WERI-Rb-1 (cell line): ENCODE measurements around the gene PDE6A.

ENCODE experiments used
- DNase-seq: peaks from one replicate; pipeline ENCODE4 v3.0.0-alpha.2; 2020
- H3K27ac ChIP-seq: fragments of 250-450 bp; sonication (Bioruptor Pico); 2 replicates; pipeline ENCODE4 v1.5.1; 2020; ENCODE audit warnings: mild to moderate bottlenecking, moderate library complexity
- H3K27me3 ChIP-seq: fragments of 250-450 bp; sonication (Bioruptor Pico); 2 replicates; pipeline ENCODE4 v1.5.1; 2021; ENCODE audit warnings: mild to moderate bottlenecking, low read depth, moderate library complexity; ENCODE audit not compliant: insufficient read depth, severe bottlenecking
- H3K36me3 ChIP-seq: fragments of 250-450 bp; sonication (Bioruptor Pico); 2 replicates; pipeline ENCODE4 v1.5.1; 2020; ENCODE audit warnings: mild to moderate bottlenecking, moderate library complexity
- H3K4me3 ChIP-seq: 2 replicates; pipeline ENCODE4 v1.5.1; 2011; ENCODE audit warnings: low read depth, mild to moderate bottlenecking, control low read depth, low read length
- H3K9me3 ChIP-seq: fragments of 250-450 bp; sonication (Bioruptor Pico); 2 replicates; pipeline ENCODE4 v1.5.1; 2021; ENCODE audit warnings: mild to moderate bottlenecking, moderate library complexity; ENCODE audit not compliant: severe bottlenecking
- TF ChIP-seq, protein P1 (sequence below): IDR thresholded peaks from 2 replicates; pipeline ENCODE4 v1.5.1; 2011; ENCODE audit warnings: low read depth, mild to moderate bottlenecking, control low read depth, inconsistent platforms, low read length

PDE6A gene

GRCh38 chr5:149900390-149900789, 44.2 kb downstream of the PDE6A start:
- no peak for DNase-seq
- Histone ChIP-seq H3K4me3 (no peak overlapping the region), H3K9me3 (no peaks in the 10 kb centered on the region), H3K27me3 (no peaks in the 10 kb centered on the region), H3K27ac (no peak overlapping the region), H3K36me3 (no peaks in the 10 kb centered on the region)
- TF ChIP-seq, protein P1, sequence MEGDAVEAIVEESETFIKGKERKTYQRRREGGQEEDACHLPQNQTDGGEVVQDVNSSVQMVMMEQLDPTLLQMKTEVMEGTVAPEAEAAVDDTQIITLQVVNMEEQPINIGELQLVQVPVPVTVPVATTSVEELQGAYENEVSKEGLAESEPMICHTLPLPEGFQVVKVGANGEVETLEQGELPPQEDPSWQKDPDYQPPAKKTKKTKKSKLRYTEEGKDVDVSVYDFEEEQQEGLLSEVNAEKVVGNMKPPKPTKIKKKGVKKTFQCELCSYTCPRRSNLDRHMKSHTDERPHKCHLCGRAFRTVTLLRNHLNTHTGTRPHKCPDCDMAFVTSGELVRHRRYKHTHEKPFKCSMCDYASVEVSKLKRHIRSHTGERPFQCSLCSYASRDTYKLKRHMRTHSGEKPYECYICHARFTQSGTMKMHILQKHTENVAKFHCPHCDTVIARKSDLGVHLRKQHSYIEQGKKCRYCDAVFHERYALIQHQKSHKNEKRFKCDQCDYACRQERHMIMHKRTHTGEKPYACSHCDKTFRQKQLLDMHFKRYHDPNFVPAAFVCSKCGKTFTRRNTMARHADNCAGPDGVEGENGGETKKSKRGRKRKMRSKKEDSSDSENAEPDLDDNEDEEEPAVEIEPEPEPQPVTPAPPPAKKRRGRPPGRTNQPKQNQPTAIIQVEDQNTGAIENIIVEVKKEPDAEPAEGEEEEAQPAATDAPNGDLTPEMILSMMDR, result no peak

DNA sequence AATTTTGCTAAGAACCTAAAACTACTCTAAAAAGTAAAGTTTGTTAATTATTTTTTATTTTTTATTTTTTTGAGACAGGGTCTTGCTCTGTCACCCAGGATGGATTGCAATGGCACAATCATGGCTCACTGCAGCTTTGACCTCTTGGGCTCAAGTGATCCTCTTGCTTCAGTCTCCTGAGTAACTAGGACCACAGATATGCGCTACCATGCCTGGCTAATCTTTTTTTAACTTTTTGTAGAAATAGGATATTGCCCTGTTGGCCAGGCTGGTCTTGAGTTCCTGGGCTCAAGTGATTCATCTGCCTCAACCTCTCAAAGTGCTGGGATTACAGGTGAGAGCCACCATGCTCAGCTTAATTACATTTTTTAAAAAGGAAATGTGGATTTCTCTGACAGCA, 45.8 kb downstream of the PDE6A start:
- Histone ChIP-seq H3K4me3 (no peak overlapping the region), H3K27ac (no peak overlapping the region), H3K9me3 (no peaks in the 10 kb centered on the region), H3K27me3 (no peaks in the 10 kb centered on the region), H3K36me3 (no peaks in the 10 kb centered on the region)
- no peak for DNase-seq
- TF ChIP-seq, protein P1, result no peak

GRCh38 chr5:149895416-149896345, 48.9 kb downstream of the PDE6A start:
- Histone ChIP-seq H3K27ac (no peak overlapping the region), H3K36me3 (no peaks in the 10 kb centered on the region), H3K9me3 (no peaks in the 10 kb centered on the region), H3K27me3 (no peaks in the 10 kb centered on the region), H3K4me3 (no peak overlapping the region)
- no peak for DNase-seq
- TF ChIP-seq, protein P1, result no peak

- H3K27ac ChIP-seq, result no peak overlapping the region
- H3K9me3 ChIP-seq, result no peaks in the 10 kb centered on the region
- no peak overlapping the region for H3K4me3 ChIP-seq
- no peaks in the 10 kb centered on the region for H3K27me3 ChIP-seq
- DNase-seq, result no peak
- TF ChIP-seq, protein P1, result no peak
- H3K36me3 ChIP-seq, result no peaks in the 10 kb centered on the region
Measured at GRCh38 chr5:149894237-149894636, 50.4 kb downstream of the PDE6A start.

DNA sequence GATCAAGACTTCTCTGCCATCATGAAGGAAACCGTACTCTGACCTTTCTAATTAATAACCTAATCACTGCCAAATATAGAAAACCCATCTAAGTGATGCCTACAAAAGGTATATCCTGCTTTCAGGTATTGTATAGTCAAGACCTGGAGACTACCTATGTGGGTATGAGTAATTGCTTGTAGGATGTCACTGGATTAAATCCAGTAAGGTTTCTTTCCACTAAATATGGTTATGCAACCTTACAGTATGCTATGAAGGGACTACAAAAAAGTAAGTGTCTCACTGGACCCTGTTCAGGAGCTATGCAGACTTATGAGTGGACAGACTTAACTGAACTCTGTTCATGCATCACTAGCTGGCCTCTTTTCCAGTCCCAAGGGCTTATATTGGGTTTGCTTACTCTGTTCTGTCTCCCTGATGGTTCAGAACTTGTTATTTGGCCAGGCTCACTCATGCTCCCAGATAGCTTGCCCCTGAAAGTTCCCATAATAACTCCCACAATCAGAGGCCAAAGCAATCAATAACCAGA, 51.1 kb downstream of the PDE6A start:
- Histone ChIP-seq H3K36me3 (no peaks in the 10 kb centered on the region), H3K27ac (no peak overlapping the region), H3K4me3 (no peak overlapping the region), H3K9me3 (no peaks in the 10 kb centered on the region), H3K27me3 (no peaks in the 10 kb centered on the region)
- TF ChIP-seq, protein P1, result no peak
- DNase-seq, result no peak

GRCh38 chr5:149892594-149892993, 52.0 kb downstream of the PDE6A start:
- H3K4me3 ChIP-seq, result no peak overlapping the region
- no peaks in the 10 kb centered on the region for H3K36me3 ChIP-seq
- no peaks in the 10 kb centered on the region for H3K9me3 ChIP-seq
- no peaks in the 10 kb centered on the region for H3K27me3 ChIP-seq
- no peak for DNase-seq
- TF ChIP-seq, protein P1, result no peak
- no peak overlapping the region for H3K27ac ChIP-seq
